WERI-Rb-1 (cell line): Measurements from ENCODE around the gene CDK16.
A peak's percentile ranks its signal among the peaks of the same experiment; 100 is the strongest.

ENCODE experiments used
- DNase-seq: peaks from one replicate; pipeline ENCODE4 v3.0.0-alpha.2; 2020
- H3K27ac ChIP-seq: fragments of 250-450 bp; sonication (Bioruptor Pico); 2 replicates; pipeline ENCODE4 v1.5.1; 2020; ENCODE audit warnings: mild to moderate bottlenecking, moderate library complexity
- H3K27me3 ChIP-seq: fragments of 250-450 bp; sonication (Bioruptor Pico); 2 replicates; pipeline ENCODE4 v1.5.1; 2021; ENCODE audit warnings: mild to moderate bottlenecking, low read depth, moderate library complexity; ENCODE audit not compliant: insufficient read depth, severe bottlenecking
- H3K36me3 ChIP-seq: fragments of 250-450 bp; sonication (Bioruptor Pico); 2 replicates; pipeline ENCODE4 v1.5.1; 2020; ENCODE audit warnings: mild to moderate bottlenecking, moderate library complexity
- H3K4me3 ChIP-seq: 2 replicates; pipeline ENCODE4 v1.5.1; 2011; ENCODE audit warnings: low read depth, mild to moderate bottlenecking, control low read depth, low read length
- H3K9me3 ChIP-seq: fragments of 250-450 bp; sonication (Bioruptor Pico); 2 replicates; pipeline ENCODE4 v1.5.1; 2021; ENCODE audit warnings: mild to moderate bottlenecking, moderate library complexity; ENCODE audit not compliant: severe bottlenecking
- CTCF ChIP-seq: IDR thresholded peaks from 2 replicates; pipeline ENCODE4 v1.5.1; 2011; ENCODE audit warnings: low read depth, mild to moderate bottlenecking, control low read depth, inconsistent platforms, low read length

Gene CDK16

GRCh38 chrX:47198026-47198686 is 20.3 kb upstream of the CDK16 start:
- no peak overlapping the region for H3K27ac ChIP-seq
- no peak for TF ChIP-seq CTCF
- peaks cover under 1% of the 10 kb centered on the region for H3K27me3 ChIP-seq
- H3K9me3 ChIP-seq, result no peaks in the 10 kb centered on the region
- no peak for DNase-seq
- no peak overlapping the region for H3K4me3 ChIP-seq
- peaks cover 78% of the 10 kb centered on the region for H3K36me3 ChIP-seq

- Histone ChIP-seq H3K27me3 (no peaks in the 10 kb centered on the region), H3K27ac (no peak overlapping the region), H3K9me3 (no peaks in the 10 kb centered on the region), H3K36me3 (peaks cover 81% of the 10 kb centered on the region), H3K4me3 (no peak overlapping the region)
- DNase-seq, result no peak
- no peak for TF ChIP-seq CTCF
Observed at GRCh38 chrX:47198687-47199080, 19.8 kb upstream of the CDK16 start.

GRCh38 chrX:47199286-47199685 is 19.2 kb upstream of the CDK16 start:
- H3K36me3 ChIP-seq, result peaks cover 80% of the 10 kb centered on the region
- H3K27ac ChIP-seq, result no peak overlapping the region
- DNase-seq, result no peak
- TF ChIP-seq CTCF, result no peak
- no peaks in the 10 kb centered on the region for H3K9me3 ChIP-seq
- no peak overlapping the region for H3K4me3 ChIP-seq
- no peaks in the 10 kb centered on the region for H3K27me3 ChIP-seq

- TF ChIP-seq CTCF, result 0 out of 2 replicates have a peak, but pooled peaks have one; percentile 10
- Histone ChIP-seq H3K9me3 (no peaks in the 10 kb centered on the region), H3K36me3 (peaks cover 90% of the 10 kb centered on the region), H3K27ac (no peak overlapping the region), H3K27me3 (no peaks in the 10 kb centered on the region), H3K4me3 (no peak overlapping the region)
- no peak for DNase-seq
Observed at GRCh38 chrX:47200385-47201150, 17.9 kb upstream of the CDK16 start.

- no peak overlapping the region for H3K27ac ChIP-seq
- no peaks in the 10 kb centered on the region for H3K9me3 ChIP-seq
- no peak for DNase-seq
- no peak for TF ChIP-seq CTCF
- H3K4me3 ChIP-seq, result no peak overlapping the region
- H3K36me3 ChIP-seq, result peaks cover 90% of the 10 kb centered on the region
- H3K27me3 ChIP-seq, result no peaks in the 10 kb centered on the region
Observed at GRCh38 chrX:47201345-47201944, 17.0 kb upstream of the CDK16 start.
